ELR (cell line): ENCODE data around the gene RORC.
"Not testable (repeated sequence)": the region's sequence is repeated elsewhere in the genome, so short reads cannot be mapped to it uniquely, and the experiment has no call there.

ENCODE experiments used
- DNase-seq: peaks from one replicate; pipeline ENCODE4 v3.0.0-alpha.2; 2015; ENCODE audit warnings: low read depth

RORC gene

GRCh38 chr1:151831605-151832004 lies at the start of gene RORC:
Gene RORC (minus strand): TSS chr1:151831802. CDS start chr1:151831764, 38 bp downstream.
- DNase-seq = no peak

- DNase-seq = no peak
Measured at GRCh38 chr1:151875419-151876097, 44.0 kb upstream of the RORC start.

GRCh38 chr1:151872776-151873175 lies 41.2 kb upstream of the RORC start:
- DNase-seq = not testable (repeated sequence)

- DNase-seq = no peak
Measured at GRCh38 chr1:151871284-151872030, 39.9 kb upstream of the RORC start.

GRCh38 chr1:151868486-151868885 lies 36.9 kb upstream of the RORC start:
- DNase-seq = no peak

GRCh38 chr1:151867765-151868411 lies 36.3 kb upstream of the RORC start:
- DNase-seq = peak; percentile 88

- DNase-seq = no peak
Measured at GRCh38 chr1:151867321-151867720, 35.7 kb upstream of the RORC start.

- no peak for DNase-seq
Measured at GRCh38 chr1:151864411-151864810, 32.8 kb upstream of the RORC start.

GRCh38 chr1:151862604-151863003 lies 31.0 kb upstream of the RORC start:
- DNase-seq = no peak

GRCh38 chr1:151860504-151861187 lies 29.0 kb upstream of the RORC start:
- no peak for DNase-seq

- DNase-seq = no peak
Measured at GRCh38 chr1:151859891-151860293, 28.3 kb upstream of the RORC start.

GRCh38 chr1:151858886-151859665 lies 27.5 kb upstream of the RORC start:
- no peak for DNase-seq

- peak; percentile 24 for DNase-seq
Measured at GRCh38 chr1:151858030-151858746, 26.6 kb upstream of the RORC start.

GRCh38 chr1:151855933-151856332 lies 24.3 kb upstream of the RORC start:
- no peak for DNase-seq

GRCh38 chr1:151855516-151855915 lies 23.9 kb upstream of the RORC start:
- not testable (repeated sequence) for DNase-seq

- no peak for DNase-seq
Measured at GRCh38 chr1:151854658-151855057, 23.1 kb upstream of the RORC start.

- DNase-seq = no peak
Measured at GRCh38 chr1:151853411-151853943, 21.9 kb upstream of the RORC start, which contains the start of gene THEM5. Gene THEM5 (minus strand): TSS chr1:151853712. CDS start chr1:151853565, 147 bp downstream.

GRCh38 chr1:151852733-151853132 lies 21.1 kb upstream of the RORC start:
- DNase-seq = no peak

- no peak for DNase-seq
Measured at GRCh38 chr1:151851886-151852285, 20.3 kb upstream of the RORC start.

GRCh38 chr1:151849871-151850270 lies 18.3 kb upstream of the RORC start:
- DNase-seq = no peak

- no peak for DNase-seq
Measured at GRCh38 chr1:151849126-151849525, 17.5 kb upstream of the RORC start.
